GM18520 (cell line): ENCODE measurements around the gene TSPAN7.

Source experiments
- ATAC-seq: cut with Tn5 transposase; IDR thresholded peaks from one replicate; pipeline ENCODE4 v1.9.1; 2021; ENCODE audit not compliant: unreplicated experiment

Gene TSPAN7

DNA sequence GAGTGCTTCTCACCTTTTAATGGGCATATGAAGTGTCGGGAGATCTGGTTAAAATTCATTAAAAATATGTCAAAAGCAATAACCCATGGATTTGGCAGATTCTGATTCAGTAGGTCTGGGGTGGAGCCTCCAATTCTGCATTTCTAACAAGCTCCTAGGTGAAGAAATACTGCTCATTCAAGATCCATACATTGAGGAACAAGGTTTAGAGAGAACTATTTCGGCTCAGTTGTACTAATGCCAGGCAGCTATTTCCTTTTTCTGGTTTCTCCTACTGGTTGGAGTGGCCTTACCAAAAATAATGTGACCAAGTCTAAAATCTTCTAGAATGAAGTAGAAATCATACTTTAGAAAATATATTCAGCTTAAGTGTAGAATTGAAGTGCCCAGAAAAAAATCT is 117.5 kb downstream of the TSPAN7 start:
- ATAC-seq = no peak

DNA sequence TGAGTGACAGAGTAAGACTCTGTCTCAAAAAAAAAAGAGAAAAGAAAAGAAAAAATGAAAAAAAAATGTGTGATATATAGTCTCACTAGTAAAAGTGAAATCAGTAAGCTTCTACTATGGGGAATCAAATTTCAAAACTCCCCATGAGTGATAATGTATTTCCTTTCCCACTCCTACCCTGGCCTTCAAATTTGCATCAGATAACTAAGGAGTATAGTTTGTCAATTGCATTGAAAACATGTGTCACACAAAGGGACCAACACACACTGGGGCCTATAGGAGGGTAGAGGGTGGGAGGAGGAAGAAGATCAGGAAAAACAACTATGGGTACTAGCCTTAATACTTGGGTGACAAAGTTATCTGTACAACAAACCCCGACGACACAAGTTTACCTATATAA is 118.4 kb downstream of the TSPAN7 start:
- no peak for ATAC-seq

DNA sequence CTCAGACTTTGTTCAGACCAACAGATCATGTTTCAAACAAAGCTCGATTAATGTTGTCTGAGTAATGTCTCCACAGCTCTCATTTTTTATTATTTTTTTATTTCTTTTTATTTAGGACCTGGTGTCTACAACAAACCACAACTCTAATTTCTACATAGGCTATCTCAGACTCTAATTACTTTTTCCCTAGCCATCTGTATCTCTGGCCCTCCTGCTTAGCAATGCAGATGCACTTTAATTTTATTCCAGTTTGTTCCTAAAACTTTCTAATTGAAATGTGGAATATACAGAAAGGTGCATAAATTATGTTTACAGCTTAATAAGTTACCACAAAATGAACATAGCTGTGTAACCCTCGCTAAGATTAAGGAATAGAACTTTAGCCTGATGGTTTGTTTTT is 120.8 kb downstream of the TSPAN7 start:
- no peak for ATAC-seq

GRCh38 chrX:38692961-38693360 is 131.6 kb downstream of the TSPAN7 start:
- no peak for ATAC-seq

GRCh38 chrX:38694394-38694793 is 133.1 kb downstream of the TSPAN7 start:
- ATAC-seq = no peak

DNA sequence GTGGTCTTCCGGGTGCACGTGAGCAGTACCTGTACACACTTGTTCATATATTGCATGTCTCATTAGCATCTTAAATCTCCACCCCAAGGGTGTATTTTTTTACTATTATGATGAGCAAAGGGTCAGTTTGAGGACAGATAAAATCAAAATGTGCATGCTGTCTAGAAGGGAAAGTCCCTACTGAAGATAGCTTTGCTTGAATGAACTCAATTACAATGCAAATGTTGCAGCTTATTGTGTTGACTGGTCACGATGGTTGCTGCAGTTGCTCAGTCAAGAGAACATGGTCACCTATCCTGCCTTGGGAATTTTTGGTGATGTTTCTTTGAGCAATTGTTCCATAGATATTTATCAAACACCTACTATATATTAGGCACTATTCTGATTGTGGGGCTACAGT is 136.1 kb downstream of the TSPAN7 start:
- ATAC-seq = no peak

- ATAC-seq = no peak
These were observed 137.8 kb downstream of the TSPAN7 start for GRCh38 chrX:38699121-38699520.

DNA sequence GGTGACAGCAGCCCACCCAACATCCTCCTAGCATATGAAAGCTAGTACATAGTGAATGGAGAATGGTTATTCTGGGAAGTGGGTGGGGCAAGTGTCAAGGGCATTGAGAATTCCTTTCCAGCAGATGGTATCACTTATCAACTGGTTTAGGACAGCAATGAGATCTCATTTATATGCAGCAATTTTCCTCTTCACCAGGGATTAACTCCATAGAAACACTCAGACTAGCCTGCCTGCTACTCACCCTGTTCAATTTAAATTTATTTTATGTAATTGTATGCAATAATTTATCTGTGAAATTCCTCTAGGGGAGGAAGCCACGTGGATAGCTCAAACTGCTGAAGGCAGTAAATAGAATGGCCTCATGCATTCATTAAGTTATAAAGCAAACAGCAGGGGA is 138.4 kb downstream of the TSPAN7 start:
- no peak for ATAC-seq

DNA sequence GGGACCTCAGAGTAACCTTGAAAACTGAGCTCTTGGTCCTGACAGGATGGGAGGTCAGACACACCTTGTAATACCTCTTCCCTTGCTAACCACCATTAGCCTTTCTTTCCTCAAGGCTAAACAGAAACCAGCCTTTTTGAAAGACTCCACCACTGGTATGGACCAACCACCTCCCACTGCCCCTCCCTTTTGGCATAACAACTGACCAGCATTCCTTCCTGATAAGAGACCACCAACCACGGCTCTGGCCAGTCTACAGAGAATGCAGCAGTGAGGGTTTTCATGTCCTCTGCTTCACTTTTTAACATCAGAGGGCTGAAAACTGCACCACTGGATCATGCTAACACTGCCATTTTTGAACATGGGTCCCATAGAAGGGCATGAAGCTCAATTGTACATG is 139.7 kb downstream of the TSPAN7 start:
- ATAC-seq = no peak

DNA sequence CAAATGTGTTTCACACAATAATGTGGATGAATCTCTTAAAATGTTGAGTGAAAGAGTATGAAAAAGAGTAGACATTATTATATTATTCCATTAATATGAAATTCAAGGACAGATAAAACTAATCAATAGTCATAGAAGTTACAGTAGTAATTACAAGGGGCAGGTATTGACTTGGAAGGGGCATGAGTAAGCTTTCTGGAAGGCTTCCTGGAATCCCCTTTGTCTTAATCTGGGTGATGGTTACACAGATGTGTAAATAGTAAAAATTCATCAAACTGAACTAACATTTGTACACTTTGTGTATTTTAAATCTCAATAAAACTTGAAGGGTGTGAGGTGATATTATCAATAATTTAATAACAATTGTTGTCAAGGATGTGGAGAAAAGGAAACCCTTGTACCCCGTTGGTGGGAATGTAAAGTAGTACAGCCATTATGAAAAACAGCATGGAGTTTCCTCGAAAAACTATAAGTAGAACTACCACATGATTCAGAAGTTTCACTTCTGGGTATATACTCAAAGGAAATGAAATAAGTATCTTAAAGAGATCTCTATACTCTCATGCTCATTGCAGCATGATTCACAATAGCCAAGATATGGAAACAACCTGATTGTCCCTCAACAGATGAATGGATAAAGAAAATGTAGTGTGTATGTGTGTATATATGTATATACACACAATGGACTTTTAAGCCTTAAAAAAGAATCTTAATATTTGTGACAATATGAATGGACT is 143.0 kb downstream of the TSPAN7 start:
- ATAC-seq = no peak

DNA sequence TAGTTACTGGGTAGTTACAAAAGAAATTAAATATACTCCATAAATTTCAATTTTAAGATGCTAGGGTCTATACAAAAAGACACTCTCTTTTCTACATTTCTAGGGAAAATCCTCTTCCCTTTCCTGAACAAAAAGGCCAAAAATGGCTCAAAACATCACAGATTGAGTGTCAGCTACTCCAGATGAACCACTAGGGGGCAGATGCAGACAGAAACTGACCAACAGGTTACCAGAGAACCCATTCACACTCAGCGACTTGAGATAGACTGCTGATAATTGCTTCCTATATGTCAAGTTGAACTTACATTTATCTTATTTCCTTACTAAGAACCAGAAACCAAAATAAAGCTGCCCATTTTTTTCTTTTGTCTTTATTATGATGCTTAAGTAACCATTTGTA is 156.5 kb downstream of the TSPAN7 start:
- no peak for ATAC-seq

- no peak for ATAC-seq
These were observed 157.0 kb downstream of the TSPAN7 start for GRCh38 chrX:38718311-38718710.

GRCh38 chrX:38726612-38727011 is 165.3 kb downstream of the TSPAN7 start:
- no peak for ATAC-seq

- no peak for ATAC-seq
These were observed 166.3 kb downstream of the TSPAN7 start for GRCh38 chrX:38727668-38728067.

GRCh38 chrX:38732866-38733265 is 171.5 kb downstream of the TSPAN7 start:
- ATAC-seq = no peak
